Occipital lobe (tissue), 2 donors: ENCODE measurements around the gene OXLD1. TPM values are rescaled to one million over a fixed set of nuclear protein-coding genes. Genes with fewer than 3 reads are reported as not detected.

Experiments
- DNase-seq: peaks from one replicate; lab custom pipeline; 2025; lab: John Stamatoyannopoulos, UW
- total RNA-seq: library from RNA; depleted of rRNA; stranded (reverse); fragments of >200 nt; gene quantifications from one replicate; pipeline ENCODE4 v1.2.3, GENCODE V29; 2014

Gene OXLD1
- total RNA-seq, 1 donor from 2014 or later, result 5.5 TPM

DNA sequence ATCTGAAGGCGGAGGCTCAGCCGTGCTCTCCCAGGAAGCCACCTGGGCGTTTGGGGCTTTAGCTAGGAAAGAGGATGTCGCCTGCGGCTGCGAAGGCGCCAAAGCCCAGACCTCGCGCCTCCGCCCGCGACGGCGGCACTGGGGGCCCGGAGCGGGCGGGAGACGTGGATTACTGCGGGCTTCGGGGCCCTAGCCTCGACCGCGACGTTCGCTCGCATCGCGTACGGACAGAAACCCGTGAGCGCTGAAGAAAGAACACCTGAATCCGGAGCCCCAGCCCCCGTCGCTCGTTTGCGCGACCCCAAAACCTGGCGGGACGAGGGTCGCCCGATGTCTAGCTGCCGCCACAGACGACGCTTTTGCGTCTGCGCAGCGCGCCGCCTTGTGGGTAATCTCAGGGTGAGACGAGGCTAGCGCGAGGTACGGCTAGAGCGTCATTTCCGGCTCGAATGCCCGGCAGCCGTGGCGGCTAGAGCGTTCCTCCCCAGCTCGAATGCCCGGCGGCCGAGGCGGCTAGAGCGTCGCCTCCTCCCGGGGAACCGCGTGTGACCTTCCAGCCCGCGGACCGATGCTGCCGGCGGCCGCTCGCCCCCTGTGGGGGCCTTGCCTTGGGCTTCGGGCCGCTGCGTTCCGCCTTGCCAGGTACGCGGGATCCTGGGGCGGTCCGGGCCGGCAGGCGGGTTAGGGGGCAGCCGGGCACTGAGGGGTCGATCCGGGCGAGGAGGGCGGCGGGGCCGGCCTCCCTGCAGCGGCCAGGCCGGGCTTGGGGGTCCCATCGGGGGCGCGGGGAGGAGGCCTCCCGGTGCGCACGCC, 36.7 kb upstream of the OXLD1 start, which contains the start of gene MRPL12:
TSS of gene MRPL12 (plus strand) at position 434 of the 813 bp plus-strand sequence. CDS start at position 569, 135 bp downstream.
- peak; percentile 86 for DNase-seq

DNA sequence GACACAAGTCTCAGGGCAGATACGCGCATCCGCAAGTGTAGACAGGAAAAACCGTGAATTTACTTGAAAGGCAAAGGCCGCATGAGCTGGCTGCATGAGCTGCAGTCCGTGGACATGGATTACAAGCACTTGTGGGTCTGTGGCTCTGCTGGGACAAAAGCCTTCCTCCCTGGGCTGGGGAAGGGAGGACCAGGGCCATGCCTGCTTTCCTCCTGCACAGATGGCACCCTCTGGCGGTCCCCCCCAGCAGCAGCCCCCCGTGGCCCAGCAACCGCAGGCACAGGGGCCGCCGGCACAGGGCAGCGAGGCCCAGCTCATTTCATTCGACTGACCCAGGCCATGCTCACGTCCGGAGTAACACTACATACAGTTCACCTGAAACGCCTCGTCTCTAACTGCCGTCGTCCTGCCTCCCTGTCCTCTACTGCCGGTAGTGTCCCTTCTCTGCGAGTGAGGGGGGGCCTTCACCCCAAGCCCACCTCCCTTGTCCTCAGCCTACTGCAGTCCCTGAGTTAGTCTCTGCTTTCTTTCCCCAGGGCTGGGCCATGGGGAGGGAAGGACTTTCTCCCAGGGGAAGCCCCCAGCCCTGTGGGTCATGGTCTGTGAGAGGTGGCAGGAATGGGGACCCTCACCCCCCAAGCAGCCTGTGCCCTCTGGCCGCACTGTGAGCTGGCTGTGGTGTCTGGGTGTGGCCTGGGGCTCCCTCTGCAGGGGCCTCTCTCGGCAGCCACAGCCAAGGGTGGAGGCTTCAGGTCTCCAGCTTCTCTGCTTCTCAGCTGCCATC, 35.1 kb upstream of the OXLD1 start:
- DNase-seq, result no peak

DNA sequence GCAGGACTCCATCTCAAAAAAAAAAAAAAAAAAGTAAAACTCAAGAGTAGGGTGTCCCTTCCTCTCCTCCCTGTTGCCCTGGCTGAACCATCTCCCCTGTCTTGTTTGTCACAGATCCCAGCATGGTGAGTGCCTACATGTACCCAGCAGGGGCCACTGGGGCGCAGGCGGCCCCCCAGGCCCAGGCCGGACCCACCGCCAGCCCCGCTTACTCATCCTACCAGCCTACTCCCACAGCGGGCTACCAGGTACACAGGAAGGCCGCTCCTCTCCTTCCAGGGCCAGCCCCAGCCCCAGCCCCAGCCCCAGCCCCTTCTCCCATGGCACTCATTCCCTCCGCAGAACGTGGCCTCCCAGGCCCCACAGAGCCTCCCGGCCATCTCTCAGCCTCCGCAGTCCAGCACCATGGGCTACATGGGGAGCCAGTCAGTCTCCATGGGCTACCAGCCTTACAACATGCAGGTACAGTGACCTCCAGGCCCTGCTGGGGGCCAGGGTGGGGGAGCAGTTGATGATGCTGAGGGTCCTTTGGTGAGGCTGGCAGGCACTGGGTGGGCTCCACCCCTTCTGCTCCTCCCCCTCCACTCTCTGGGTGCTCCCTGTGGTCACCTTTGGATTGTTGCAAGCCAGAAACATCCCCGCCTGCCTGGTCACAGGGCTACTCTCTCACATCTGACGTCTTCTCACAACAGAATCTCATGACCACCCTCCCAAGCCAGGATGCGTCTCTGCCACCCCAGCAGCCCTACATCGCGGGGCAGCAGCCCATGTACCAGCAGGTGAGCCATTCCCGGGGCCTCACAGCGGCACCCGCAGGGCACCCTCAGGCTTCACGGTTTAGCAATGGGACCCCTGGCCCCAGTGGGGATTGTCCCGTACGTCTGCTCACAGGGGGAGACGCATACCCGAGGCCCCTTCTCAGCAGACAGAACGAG, 34.2 kb upstream of the OXLD1 start:
- DNase-seq, result no peak

DNA sequence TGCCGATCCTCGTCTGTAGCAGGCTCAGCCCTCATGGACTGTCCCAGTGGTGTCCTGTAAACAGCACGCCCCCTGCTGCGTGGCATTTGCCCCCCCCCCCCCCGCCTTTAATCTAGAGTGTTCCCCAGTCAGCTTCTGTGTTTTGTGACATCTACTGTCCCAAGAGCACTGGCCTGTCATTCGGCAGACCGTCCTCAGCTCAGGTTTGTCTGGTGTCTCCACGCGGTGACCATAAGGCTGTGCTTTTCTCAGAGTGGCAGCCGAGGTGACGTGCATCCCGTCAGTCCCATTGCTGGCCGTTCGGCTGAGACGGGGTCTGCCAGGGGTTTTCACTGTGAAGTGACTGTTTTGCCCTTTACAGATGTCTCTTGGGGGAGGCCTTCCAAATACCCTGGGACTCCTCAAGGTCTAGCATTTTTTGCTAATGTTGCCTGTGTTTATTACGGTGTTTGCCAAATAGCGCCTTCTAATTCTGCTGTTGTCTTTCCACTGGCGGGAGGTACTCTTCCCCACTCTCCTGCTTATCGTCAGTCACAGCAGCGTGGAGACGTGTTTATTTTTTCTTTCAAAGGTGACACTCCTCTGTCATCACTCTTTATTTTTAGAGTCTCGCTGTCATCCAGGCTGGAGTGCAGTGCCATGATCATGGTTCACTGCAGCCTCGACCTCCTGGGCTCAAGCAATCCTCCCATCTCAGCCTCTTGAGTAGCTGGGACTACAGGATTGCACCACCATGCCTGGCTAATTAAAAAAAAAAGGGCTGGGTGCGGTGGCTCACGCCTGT, 31.0 kb upstream of the OXLD1 start:
- DNase-seq, result no peak

DNA sequence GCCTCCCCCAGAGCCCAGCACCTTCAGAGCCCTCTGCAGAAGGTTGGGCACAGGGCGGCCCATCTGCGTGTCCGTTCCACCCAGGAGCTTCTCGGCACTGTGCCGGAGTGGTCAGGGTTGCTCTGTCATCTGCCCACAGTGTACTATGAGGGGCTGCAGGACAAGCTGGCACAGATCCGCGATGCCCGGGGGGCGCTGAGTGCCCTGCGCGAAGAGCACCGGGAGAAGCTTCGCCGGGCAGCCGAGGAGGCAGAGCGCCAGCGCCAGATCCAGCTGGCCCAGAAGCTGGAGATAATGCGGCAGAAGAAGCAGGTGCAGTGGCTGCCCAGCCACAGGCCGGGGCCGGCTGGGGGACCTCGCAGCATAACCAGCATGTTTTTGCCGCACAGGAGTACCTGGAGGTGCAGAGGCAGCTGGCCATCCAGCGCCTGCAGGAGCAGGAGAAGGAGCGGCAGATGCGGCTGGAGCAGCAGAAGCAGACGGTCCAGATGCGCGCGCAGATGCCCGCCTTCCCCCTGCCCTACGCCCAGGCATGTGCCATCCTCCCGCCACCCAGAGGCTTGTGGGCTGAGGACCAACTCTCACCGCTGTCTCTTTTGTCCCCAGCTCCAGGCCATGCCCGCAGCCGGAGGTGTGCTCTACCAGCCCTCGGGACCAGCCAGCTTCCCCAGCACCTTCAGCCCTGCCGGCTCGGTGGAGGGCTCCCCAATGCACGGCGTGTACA, 30.0 kb upstream of the OXLD1 start:
- no peak for DNase-seq

DNA sequence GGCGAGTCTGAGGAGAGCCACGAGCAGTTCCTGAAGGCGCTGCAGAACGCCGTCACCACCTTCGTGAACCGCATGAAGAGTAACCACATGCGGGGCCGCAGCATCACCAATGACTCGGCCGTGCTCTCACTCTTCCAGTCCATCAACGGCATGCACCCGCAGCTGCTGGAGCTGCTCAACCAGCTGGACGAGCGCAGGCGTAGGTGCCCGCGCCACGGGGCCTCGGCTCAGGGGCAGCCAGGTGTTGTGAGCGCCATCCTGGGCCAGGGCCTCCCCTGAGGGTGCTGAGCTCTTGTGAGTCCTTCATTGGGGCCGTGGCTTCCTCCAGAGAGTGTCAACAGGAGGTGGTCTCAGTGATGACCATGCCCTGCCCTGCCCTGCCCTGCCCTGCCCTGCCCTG, 29.4 kb upstream of the OXLD1 start:
- no peak for DNase-seq

DNA sequence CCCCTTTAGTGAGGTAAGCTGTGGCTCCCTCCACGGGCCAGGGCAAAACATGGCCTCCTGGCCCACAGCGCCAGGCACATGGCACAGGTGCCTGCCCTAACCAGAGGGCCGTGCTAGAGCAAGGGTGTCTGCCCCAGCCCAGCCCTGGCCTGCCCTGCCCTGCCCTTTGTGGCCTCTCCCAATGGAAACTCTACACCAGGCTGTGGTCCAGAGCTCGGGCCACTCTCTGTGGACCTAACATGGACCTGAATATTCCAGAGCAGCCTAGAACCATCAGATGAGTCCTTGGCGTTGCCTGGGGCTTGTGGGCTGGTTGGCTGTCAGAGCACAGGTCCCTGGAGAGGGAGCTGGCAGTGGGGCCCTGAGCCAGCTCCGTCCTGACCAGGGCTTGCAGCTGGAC, 28.8 kb upstream of the OXLD1 start:
- DNase-seq, result no peak

DNA sequence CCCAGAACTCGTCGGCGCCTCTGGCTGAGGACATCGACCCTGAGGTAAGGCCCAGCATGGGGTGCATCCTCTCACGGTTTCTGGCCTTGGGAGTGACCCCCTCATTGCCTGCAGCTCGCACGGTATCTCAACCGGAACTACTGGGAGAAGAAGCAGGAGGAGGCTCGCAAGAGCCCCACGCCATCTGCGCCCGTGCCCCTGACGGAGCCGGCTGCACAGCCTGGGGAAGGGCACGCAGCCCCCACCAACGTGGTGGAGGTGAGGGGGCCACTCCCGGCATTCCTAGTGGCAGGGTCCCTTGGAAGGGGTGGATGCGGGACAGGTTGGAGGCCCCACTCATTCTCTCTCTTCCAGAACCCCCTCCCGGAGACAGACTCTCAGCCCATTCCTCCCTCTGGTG, 28.4 kb upstream of the OXLD1 start:
- no peak for DNase-seq

DNA sequence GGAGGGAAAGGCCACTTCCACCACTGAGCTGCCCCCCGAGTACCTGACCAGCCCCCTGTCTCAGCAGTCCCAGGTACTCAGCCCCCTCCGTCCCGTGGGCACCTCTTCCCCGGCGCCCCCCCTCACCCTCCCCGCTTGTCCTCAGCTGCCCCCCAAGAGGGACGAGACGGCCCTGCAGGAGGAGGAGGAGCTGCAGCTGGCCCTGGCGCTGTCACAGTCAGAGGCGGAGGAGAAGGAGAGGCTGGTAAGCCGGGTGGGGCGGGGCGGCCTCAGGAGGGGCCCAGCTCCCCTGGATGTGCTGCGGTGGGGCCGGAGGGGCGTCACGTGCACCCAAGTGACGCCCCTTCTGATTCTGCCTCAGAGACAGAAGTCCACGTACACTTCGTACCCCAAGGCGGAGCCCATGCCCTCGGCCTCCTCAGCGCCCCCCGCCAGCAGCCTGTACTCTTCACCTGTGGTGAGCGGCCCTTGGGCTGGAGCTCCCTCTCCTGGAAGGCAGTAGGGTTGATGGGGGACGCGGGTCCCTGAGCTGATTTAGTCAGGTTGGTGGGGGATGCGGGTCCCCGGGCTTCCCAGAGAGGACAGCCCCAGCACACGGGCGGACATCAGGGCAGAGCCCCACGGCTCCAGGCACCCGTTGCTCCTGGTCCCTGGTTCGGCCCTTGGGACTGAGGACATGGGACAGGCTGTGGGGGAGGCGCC, 27.3 kb upstream of the OXLD1 start:
- DNase-seq, result no peak

DNA sequence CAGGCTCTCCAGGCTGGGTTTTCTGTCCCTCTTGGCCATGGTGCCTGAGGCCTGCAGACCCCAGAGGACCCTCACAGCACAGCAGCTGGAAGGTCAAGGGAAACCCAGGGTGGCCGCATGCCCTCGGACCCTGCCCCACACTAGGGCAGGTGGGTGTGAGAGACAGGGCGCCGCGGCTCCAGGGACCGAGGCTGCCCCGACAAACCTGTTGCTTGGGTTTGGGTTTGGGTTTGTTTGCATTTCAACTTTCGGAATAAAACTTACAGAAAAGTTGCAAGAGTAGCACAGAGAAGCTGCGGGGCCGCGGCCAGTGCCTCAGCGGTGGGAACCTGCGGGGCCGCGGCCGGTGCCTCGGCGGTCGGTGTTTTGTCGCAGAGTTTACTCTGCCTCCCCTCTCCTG, 25.2 kb upstream of the OXLD1 start:
- DNase-seq, result no peak

DNA sequence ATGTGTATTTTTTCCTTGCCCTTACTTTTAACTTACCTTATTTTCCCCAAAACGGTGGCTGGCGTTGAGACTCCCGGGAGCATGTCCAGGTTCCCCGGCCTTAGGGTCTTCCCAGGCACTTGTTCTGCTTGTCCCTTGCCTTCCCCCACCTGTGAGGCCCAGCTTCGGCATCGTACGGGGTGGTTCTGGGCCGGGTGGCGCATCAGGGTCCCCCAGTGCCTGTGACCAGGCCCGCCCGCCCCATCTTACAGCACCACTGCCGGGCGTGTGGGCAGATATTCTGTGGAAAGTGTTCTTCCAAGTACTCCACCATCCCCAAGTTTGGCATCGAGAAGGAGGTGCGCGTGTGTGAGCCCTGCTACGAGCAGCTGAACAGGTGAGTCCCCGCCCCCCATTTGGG, 24.8 kb upstream of the OXLD1 start:
- no peak for DNase-seq

DNA sequence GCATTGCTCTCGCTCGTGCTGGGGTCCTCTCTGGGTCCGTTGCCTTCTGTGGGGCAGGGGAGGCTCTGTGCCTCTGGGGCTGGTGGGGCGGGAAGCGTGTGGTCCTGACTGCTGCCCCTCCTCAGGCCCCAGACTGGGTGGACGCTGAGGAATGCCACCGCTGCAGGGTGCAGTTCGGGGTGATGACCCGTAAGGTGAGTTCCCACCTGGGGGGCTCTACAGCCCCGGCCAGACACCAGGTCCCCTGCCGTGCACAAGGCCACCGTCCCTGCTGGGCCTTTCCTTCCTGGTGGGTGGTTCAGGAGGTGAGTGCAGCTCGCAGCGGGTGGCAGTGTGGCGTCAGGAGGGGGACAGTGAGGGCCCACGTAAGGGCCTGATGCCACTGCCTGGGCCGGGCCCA, 24.1 kb upstream of the OXLD1 start:
- no peak for DNase-seq

DNA sequence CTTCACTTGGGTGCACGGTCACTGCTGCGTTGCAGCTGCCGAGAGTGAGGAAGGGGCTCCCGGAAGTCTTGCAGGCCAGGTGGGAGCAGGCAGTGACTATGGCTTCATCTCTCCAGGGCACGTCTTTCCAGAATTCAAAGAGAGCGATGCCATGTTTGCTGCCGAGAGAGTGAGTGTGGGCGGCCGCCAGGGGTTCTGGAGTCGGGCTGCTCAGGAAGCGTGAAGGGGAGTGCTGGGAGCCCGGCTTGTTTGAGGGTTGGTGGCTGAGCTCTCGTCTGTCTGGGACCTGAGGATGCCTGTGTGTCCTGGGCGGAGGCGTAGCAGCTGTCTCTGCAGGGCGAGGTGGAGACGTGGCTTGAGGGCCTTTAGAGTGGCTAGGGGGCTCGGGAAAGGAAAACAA, 23.7 kb upstream of the OXLD1 start:
- no peak for DNase-seq

DNA sequence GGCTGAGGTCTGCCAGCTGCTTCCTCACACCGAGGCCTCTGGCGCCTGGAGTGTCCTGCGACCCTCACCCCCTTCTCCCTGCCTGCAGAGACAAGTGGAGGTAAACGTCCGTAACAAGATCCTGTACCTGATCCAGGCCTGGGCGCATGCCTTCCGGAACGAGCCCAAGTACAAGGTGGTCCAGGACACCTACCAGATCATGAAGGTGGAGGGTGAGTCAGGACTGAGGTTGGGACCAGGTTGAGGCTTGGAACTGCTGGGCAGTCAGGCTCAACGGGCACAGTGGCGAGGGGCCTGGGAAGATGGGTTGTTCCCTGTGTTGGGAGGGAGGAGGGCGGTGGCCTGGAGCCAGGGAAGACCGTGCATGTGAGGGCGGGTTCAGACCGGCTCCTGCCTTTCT, 22.2 kb upstream of the OXLD1 start:
- DNase-seq, result no peak

DNA sequence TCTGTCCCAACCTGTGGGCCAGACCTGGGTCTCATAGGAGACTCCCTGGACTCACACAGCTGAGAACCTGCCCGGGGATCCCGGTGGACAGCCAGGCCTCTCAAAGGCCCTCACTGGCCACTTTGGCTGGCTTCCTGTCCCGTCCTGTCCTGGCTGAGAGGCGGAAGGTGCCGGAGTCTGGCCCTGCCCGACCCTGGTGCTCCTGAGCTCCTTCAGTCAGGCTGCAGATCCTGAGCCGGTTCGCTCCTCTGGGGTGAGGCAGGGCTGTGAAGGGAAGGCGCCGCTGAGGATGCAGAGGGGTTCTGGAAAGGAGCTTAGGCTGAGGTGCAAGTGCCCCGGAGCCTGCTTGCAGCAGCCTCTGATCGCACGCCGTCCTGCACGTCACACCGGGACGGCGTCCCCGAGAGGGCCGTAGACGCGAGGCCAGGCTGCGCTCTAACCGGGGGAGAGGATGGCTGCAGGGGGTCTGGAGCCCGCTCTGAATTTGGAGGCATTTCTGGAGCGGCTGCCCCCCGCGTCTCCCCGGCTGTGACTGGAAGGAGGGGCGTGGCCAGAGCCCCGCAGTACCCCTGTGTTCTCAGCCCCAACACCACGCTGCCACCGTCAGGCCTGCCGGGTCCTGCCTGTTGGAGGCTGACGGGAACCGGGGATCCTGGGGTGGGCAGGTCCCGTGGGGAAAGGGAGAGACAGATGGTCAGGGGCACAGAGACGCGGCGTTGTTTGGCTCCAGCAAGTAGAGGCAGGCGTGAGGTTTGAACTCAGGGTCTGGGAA, 21.6 kb upstream of the OXLD1 start:
- DNase-seq, result no peak

DNA sequence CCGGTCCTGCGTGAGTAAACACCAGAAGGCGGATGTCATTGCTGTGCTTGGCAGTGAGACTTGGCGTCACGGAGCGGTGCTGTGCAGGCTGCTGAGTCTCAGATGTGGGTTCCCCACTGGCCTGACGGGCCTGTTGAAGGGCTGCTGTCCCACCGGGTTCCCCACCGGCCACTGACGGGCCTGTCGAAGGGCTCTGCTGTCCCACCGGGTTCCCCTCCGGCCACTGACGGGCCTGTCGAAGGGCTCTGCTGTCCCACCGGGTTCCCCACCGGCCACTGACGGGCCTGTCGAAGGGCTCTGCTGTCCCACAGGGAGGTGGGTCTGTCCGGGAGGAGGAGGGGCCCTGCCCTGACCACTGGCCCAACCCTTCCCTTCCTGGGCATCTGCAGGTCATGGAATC, 20.2 kb upstream of the OXLD1 start:
- no peak for DNase-seq

DNA sequence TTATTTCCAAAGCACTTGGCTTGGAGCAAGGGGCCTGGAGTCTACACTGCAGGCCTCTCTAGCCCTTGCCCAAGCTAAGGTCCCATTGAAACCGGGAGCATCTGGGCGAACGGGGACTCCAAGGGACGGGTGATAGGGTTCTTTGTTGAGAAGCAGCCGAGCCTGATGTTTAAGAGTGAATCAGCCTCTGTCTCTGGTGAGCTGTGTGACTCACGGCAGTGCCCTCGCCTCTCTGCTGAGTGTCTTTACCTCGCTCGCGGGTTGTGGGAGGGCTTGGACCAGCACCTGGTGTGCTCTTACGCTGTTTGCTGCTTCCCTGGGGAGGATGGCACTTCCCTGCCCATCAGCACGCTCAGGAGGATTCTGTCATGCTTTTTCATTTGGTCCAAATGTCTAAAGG, 18.7 kb upstream of the OXLD1 start:
- DNase-seq, result no peak

DNA sequence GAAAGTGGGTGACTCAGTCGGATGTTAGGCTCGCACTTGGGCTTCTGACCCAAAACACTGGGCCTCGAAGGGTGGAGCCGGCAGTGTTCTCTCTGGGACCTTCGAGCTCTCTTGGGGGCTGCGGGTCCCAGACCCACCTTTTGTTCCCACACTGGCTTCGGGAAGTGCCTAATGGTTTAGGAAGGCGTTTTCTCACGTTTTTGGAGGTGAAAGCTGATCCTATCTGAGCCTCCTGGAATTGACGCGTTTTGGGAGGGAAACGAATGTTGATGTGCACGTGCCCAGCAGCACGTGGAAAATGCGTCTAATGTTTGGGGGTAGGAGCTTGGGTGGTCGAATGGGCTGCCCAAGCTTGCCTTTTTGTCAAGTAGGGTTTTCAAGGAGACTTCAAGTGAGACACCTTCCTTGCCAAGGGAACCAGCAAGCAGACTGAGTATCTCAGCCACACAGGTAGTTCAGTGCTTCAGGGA, 18.1 kb upstream of the OXLD1 start:
- DNase-seq, result no peak
